GM19372 (cell line): ENCODE results near the gene LHFPL6.

ENCODE experiments used
- ATAC-seq: cut with Tn5 transposase; IDR thresholded peaks from one replicate; pipeline ENCODE4 v1.9.1; 2021; ENCODE audit warnings: mild to moderate bottlenecking, low read depth, moderate library complexity; ENCODE audit not compliant: unreplicated experiment

The LHFPL6 gene

GRCh38 chr13:39419068-39419467 lies 183.9 kb downstream of the LHFPL6 start:
- ATAC-seq = no peak

DNA sequence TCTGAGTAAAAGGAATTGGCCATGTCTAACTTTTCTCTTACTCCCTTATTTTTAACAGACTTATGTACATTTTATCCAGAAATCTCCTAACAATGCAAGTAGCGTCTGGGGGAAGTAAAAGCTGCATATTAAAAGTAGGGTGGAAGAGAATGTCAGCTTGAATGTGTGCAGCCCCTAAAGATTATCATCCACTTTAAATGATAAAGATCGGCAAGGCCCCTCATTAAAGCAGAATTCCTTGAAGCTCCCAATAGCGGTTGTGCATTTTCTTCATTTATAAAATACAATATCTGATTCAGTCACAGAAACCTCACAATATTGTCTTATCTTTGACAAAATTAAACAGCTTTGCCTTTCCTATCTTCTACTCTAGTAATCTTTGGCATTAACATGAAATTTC lies 184.6 kb downstream of the LHFPL6 start:
- ATAC-seq = no peak

GRCh38 chr13:39417643-39418042 lies 185.3 kb downstream of the LHFPL6 start:
- no peak for ATAC-seq

DNA sequence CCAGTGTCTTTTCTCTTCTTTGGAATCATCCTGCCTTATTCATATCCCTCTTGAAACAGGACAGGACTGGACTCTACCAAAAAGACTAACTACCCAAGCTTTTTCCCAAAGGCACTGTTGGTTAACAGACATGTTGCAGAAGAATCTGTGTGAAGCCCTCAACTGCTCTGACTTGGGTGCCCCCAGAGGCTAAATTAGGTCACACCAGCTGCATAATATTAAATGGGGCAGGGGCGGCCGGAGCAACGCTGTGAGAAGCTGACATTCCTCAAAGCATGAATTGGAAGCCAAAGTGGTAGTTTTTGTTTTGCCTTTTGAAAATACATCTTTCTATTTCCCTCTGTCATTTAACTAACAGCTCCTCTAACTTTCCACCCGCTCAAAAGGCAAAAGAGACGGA lies 185.9 kb downstream of the LHFPL6 start:
- no peak for ATAC-seq

DNA sequence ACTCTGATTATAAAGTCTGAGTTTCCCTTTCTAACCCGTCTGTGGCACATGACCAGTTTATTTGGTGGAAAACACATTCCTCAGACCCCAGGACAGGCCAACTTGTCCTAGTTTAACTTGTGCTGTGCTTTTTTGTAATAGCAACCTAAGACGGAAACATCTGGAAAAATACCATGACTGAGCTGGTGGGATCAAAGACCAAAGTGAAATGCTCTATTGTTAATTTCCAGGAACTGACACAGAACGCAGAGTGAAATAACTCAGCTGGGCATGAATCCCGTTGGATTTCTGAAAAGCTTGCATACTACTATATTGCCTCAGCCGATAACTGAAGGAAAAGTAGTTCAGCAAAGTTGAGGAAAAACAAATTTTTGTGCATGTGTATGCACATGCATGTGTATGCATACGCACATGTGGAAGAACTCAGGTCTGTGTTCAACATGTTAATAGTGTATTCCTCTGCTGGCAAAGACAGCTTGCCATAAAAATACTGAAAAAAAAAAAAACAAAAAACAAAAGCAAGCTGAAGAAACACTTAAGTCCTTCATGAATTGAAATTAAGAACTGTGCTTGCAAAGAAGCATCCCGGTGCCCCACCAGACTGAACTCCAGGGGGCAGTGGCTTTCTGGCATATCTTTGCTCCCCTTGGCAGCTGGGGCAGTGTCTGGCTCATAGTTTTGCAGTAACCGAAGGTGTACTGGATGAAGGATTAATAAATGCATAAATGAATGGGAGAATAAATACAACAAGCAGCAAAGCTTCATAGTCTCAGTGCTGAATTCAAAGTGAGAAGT lies 187.8 kb downstream of the LHFPL6 start:
- ATAC-seq = no peak

DNA sequence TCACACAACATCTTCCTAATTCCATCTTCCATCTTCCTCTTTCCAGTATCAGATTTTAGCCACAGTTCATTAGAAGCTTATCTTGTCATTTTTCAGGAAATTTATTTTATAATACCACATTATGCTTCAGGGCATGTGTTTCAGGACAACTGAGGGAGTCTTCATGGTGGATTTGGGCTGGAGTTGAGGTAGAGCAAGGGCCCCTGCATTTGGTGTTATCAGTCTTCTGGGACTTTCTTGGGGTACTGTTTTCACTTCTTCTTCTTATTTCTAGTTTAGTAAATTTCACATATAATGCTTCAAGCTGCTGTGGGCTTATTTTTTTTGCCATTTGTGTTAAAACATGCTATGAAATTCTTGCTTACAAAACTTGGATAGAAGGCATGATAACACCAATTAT lies 188.7 kb downstream of the LHFPL6 start:
- no peak for ATAC-seq

DNA sequence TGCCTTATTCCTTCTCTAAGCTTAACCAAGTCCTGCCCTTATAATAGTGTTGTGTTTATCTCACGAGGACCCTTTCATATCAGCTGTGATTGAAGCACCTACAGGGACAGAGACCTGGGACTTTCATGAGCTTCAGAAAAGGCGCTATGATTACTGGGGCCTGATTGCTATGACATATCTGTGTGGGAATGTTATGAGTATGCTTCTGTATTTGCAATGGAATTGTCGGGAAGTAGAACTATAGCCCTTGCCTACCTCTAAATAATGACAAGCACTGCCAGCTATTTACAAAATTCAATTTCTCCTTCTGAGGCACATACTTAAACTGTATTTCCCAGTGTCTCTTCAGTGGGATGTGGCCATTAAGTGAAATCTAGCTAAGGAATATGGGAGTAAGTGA lies 191.5 kb downstream of the LHFPL6 start:
- no peak for ATAC-seq

- no peak for ATAC-seq
These were observed 192.0 kb downstream of the LHFPL6 start for GRCh38 chr13:39410964-39411363.

DNA sequence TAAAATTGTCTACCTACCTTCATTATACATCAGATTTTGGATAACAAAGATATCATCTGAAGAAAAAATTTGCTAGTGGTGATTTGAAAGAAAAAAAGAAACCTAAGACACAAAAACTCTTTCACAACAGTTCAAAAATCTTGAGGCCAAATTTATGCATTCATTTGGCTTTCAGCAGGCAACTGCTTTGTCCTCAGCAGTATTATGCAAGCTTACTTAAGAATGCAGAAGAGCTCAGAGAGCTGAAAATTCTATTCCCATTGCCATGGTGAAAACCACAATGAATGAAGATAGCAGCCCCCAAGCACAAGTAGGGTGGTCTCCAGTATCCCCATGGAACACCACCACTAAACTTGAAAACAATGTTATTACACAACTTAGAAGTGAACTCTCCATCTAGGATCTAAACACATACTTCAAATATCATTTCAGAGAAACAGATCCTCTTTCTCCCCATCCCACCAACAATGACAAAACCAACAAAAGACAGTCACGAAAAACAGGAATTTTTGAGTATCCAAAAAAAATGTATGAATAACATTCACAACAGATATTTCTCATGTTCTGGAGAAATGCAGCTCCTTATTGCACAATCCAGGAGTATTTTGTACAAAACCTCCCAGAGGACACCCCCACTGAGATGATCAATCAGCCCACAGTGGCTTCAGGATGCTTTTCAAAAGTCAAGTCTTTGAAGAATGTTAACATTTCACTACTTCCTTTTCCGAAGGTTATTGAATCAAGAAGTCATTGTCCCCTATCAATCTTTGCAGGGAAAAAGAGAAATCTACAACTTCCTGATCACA lies 192.7 kb downstream of the LHFPL6 start:
- ATAC-seq = no peak

GRCh38 chr13:39408512-39408911 lies 194.5 kb downstream of the LHFPL6 start:
- ATAC-seq = no peak

GRCh38 chr13:39407786-39408185 lies 195.2 kb downstream of the LHFPL6 start:
- ATAC-seq = no peak

GRCh38 chr13:39407138-39407537 lies 195.9 kb downstream of the LHFPL6 start:
- no peak for ATAC-seq

- ATAC-seq = peak; percentile 72
These were observed 196.3 kb downstream of the LHFPL6 start for GRCh38 chr13:39406688-39407087.

DNA sequence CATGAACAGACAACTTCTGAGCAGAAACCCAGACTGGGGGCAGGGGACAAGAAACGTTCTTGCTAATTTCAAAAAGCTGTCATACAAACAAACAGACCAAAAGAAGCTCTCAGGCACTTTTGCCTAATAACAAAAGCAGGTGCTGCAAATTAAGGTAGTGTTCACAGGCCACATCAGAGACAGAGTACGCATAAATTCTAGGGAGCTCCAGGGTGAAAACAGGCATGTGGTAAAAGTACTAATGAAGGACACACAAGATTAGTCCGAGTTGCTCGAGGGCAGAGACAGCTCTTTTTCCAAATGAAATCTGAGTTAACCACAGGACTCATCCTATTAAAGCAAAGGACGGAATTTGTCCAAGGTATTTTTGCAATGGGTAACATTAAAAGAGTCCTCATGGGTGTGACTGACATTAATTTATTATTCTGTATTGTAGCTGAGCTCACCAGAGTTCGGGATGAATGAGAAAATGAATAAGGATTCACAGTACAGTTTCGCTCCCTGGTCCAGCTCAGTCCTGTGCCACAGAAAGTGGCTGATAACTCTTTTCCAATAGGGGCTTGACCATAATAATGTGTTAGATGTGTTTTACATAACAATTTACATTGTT lies 197.3 kb downstream of the LHFPL6 start:
- no peak for ATAC-seq

GRCh38 chr13:39405107-39405506 lies 197.9 kb downstream of the LHFPL6 start:
- no peak for ATAC-seq

DNA sequence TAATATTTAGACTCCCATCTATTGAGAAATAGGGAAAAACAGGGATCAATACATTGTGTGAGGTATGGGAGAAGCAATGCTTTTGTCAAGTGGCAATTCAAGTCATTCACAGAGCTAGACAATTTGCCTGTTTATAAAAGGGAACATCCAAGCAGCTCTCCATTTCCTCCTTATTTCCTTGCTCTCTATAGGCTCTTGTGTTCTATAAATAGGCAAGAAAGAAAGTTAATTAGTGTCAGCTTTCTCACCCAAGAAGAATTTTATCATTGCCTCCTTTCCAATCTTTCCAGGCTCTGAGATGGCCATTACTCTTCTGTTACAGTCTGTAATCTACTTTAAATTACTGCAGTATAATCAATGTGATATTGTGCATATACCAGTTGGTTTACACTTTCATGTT lies 199.9 kb downstream of the LHFPL6 start:
- no peak for ATAC-seq

GRCh38 chr13:39402221-39402970 lies 200.6 kb downstream of the LHFPL6 start:
- ATAC-seq = no peak

- no peak for ATAC-seq
These were observed 201.2 kb downstream of the LHFPL6 start for GRCh38 chr13:39401756-39402155.

- no peak for ATAC-seq
These were observed 201.8 kb downstream of the LHFPL6 start for GRCh38 chr13:39401046-39401705.

DNA sequence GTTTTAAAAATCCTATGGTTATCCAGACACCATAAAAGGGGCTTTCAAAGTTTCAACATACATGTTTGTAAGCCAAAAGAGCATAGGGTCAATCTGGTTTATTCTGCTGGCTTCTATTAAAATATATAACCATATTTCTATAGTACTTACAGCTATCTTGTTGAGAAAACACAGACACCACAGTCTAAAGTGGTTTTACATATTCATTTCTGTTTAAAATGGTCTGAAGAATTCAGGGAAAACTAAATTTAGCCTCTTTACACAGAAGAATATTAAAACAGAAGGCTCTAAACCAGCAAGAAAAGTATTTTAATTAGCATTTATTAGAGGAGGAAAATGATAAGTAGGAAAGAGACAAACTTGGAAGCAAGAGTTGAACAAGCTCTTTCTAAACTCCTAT lies 203.9 kb downstream of the LHFPL6 start:
- no peak for ATAC-seq
